Neutrophil (primary cell): Measurements from ENCODE around the gene MYRF.

Source experiments
- H3K27ac ChIP-seq: fragments of 200-600 bp; sonication (generic); 2 replicates; pipeline ENCODE4 v1.5.1; 2016; ENCODE audit warnings: mild to moderate bottlenecking, moderate library complexity
- H3K27me3 ChIP-seq: fragments of 200-600 bp; sonication (generic); 2 replicates; pipeline ENCODE4 v1.6.0; 2016; ENCODE audit warnings: mild to moderate bottlenecking
- H3K36me3 ChIP-seq: fragments of 200-600 bp; sonication (generic); 2 replicates; pipeline ENCODE4 v1.5.1; 2017
- H3K4me1 ChIP-seq, 2 experiments: fragments of 200-600 bp in 1 of 2; sonication (generic) in 1 of 2; 1 replicate in 1 of 2; 2 replicates in 1 of 2; pipeline versions ENCODE4 v1.5.1 to v1.6.1; 2013 to 2016; ENCODE audit warnings: low read depth in 1 of 2, low read length in 1 of 2, mild to moderate bottlenecking in 1 of 2, moderate library complexity in 1 of 2; ENCODE audit not compliant: control insufficient read depth in 1 of 2, insufficient read depth in 1 of 2
- H3K4me3 ChIP-seq, 2 experiments: fragments of 200-600 bp in 1 of 2; sonication (generic) in 1 of 2; 1 replicate in 1 of 2; 2 replicates in 1 of 2; pipeline ENCODE4 v1.5.1; 2013 to 2016; ENCODE audit warnings: low read depth in 1 of 2, low read length in 1 of 2, mild to moderate bottlenecking in 1 of 2, moderate library complexity in 1 of 2
- H3K9me3 ChIP-seq: fragments of 200-600 bp; sonication (generic); 2 replicates; pipeline ENCODE4 v1.5.1; 2016
- TF ChIP-seq, protein P1 (sequence below): fragments of 200-600 bp; sonication (generic); IDR thresholded peaks from 2 replicates; pipeline ENCODE4 v1.5.1; 2016; ENCODE audit warnings: antibody characterized with exemption

The MYRF gene

DNA sequence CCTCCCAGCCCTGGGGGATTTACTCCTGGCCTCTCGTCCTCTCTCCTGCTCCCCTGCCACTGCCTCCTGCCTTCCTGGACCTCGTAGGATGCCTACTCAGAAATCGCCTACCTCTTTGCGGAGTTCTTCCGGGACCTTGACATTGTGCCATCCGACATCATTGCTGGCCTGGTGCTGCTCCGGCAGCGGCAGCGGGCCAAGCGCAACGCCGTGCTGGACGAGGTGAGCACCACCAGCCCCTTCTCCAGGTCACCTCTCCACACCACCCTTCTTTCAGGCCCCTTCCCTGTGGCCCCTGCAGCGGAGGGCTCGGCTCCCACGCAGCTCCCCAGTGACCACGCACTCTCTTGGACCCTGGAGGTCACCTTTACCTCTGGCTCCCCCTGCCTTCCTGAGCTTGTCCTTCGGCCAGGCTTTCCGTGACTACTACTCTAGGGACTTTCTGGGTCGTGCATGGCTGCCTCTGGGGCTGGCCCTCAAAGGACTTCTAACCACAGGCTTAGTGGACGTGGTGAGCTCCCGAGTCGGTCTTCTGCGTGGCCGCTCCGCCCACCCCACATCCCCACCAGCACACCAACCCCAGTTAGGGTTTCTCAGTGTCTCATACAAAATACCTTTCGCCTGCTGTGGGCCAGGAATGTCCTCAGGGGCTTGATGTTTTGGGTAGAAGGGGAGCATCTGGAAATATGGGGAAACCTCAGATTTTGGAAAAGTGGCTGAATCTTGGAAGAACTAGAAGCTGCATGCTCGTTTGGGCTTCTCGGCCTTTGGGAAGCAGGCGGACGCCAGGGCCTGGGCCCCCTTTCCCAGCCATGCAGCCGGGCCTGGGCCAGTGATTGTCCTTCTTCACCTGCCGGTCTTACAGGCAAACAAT, 24.1 kb upstream of the MYRF start:
- Histone ChIP-seq H3K27ac (no peak overlapping the region), H3K9me3 (no peaks in the 10 kb centered on the region), H3K36me3 (no peaks in the 10 kb centered on the region), H3K27me3 (no peaks in the 10 kb centered on the region), H3K4me1 (no peaks in the 10 kb centered on the region), H3K4me3 (no peak overlapping the region)
- TF ChIP-seq, protein P1, sequence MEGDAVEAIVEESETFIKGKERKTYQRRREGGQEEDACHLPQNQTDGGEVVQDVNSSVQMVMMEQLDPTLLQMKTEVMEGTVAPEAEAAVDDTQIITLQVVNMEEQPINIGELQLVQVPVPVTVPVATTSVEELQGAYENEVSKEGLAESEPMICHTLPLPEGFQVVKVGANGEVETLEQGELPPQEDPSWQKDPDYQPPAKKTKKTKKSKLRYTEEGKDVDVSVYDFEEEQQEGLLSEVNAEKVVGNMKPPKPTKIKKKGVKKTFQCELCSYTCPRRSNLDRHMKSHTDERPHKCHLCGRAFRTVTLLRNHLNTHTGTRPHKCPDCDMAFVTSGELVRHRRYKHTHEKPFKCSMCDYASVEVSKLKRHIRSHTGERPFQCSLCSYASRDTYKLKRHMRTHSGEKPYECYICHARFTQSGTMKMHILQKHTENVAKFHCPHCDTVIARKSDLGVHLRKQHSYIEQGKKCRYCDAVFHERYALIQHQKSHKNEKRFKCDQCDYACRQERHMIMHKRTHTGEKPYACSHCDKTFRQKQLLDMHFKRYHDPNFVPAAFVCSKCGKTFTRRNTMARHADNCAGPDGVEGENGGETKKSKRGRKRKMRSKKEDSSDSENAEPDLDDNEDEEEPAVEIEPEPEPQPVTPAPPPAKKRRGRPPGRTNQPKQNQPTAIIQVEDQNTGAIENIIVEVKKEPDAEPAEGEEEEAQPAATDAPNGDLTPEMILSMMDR = no peak

DNA sequence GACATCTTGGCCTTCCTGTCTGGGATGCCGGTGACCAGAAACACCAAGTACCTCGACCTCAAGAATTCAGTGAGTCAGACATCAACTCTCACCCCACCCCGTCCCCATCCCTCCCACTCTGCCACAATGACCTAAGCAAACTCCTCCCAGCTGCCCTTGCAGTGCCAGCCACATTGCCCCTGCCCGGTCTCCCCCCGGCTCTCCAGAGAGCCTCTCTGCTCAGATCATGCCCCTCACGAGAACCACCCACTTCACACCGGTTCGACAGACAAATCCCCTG, 23.6 kb upstream of the MYRF start:
- TF ChIP-seq, protein P1 = no peak
- Histone ChIP-seq H3K36me3 (no peaks in the 10 kb centered on the region), H3K4me3 (no peak overlapping the region), H3K9me3 (no peaks in the 10 kb centered on the region), H3K27me3 (no peaks in the 10 kb centered on the region), H3K27ac (no peak overlapping the region), H3K4me1 (no peaks in the 10 kb centered on the region)

- H3K9me3 ChIP-seq = no peaks in the 10 kb centered on the region
- no peak overlapping the region for H3K27ac ChIP-seq
- TF ChIP-seq, protein P1 = no peak
- no peaks in the 10 kb centered on the region for H3K27me3 ChIP-seq
- H3K4me3 ChIP-seq = no peak overlapping the region
- no peaks in the 10 kb centered on the region for H3K36me3 ChIP-seq
- H3K4me1 ChIP-seq = no peaks in the 10 kb centered on the region
Observed at GRCh38 chr11:61730240-61730994, 22.0 kb upstream of the MYRF start.

DNA sequence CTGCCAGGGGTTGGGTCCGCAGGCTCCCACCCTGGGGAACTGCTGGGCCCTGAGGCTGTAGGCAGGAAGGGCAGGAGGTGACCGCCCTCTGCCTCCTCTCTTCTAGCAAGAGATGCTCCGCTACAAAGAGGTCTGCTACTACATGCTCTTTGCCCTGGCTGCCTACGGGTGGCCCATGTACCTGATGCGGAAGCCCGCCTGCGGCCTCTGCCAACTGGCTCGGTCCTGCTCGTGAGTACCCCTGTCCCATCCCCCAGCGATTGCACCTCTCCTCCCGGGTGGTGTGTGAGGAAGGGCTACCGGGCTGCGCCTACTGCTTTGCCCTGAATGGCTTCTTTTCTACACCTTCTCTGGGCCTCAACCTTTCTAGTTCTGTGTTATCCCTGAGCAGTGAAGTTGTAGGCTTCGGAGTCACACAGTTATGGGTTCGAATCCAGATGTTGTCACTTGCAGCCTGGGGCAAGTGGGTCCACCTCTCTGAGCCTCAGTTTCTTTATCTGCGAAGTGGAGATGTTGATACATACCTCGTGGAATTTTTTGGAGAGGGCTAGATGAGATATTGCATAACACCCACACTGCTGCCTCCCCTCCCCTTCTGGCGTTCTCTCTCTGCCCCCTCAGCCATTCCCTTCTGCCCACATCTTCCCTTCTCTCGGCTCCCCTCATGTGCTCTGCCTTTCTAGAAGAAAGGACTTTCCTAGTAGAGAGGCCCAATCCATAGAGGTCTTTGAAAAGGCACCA, 21.1 kb upstream of the MYRF start:
- Histone ChIP-seq H3K27ac (no peak overlapping the region), H3K9me3 (no peaks in the 10 kb centered on the region), H3K36me3 (no peaks in the 10 kb centered on the region), H3K27me3 (no peaks in the 10 kb centered on the region), H3K4me3 (no peak overlapping the region), H3K4me1 (no peaks in the 10 kb centered on the region)
- TF ChIP-seq, protein P1 = no peak

- no peaks in the 10 kb centered on the region for H3K9me3 ChIP-seq
- H3K27ac ChIP-seq = no peak overlapping the region
- no peaks in the 10 kb centered on the region for H3K36me3 ChIP-seq
- no peak overlapping the region for H3K4me3 ChIP-seq
- no peaks in the 10 kb centered on the region for H3K4me1 ChIP-seq
- TF ChIP-seq, protein P1 = no peak
- H3K27me3 ChIP-seq = no peaks in the 10 kb centered on the region
Observed at GRCh38 chr11:61731952-61732675, 20.3 kb upstream of the MYRF start.
